Measurements from ENCODE around the gene MAP4K5. TPM values are rescaled to one million over a fixed set of nuclear protein-coding genes. Genes with fewer than 3 reads are reported as not detected.
A peak's percentile ranks its signal among the peaks of the same experiment; 100 is the strongest.

The MAP4K5 gene
- total RNA-seq, 2 donors from 2014 or later: 19.0 to 20.8 TPM

- no peaks in the 10 kb centered on the region for H3K9me3 Mint-ChIP-seq
- H3K4me1 Mint-ChIP-seq (ENCODE audit: low read depth): peaks cover 27% of the 10 kb centered on the region
- DNase-seq (no peak), ATAC-seq (replicated peaks in 1 of 2) (no peak)
- H3K27me3 Mint-ChIP-seq (ENCODE audit: low read depth): peaks cover 7% of the 10 kb centered on the region
- H3K27ac Mint-ChIP-seq: no peak overlapping the region
- peaks cover 0 to 1% of the 10 kb centered on the region in 2 donors for H3K36me3 Mint-ChIP-seq (ENCODE audit: insufficient read depth in 2 of 2)
- no peak overlapping the region for H3K4me3 Mint-ChIP-seq
Measured at GRCh38 chr14:50400461-50400860, 131.9 kb downstream of the MAP4K5 start.

- peaks cover 10% of the 10 kb centered on the region for H3K27me3 Mint-ChIP-seq (ENCODE audit: low read depth)
Measured at GRCh38 chr14:50399251-50400032, 132.9 kb downstream of the MAP4K5 start.

GRCh38 chr14:50398189-50398580, 134.2 kb downstream of the MAP4K5 start:
- no peak overlapping the region for H3K4me3 Mint-ChIP-seq

More at GRCh38 chr14:50399251-50400032, 132.9 kb downstream of the MAP4K5 start:
- Mint-ChIP-seq H3K27ac (no peak overlapping the region), H3K4me1 (ENCODE audit: low read depth) (peaks cover 27% of the 10 kb centered on the region), H3K36me3 (ENCODE audit: insufficient read depth in 2 of 2) (peaks cover 0 to 1% of the 10 kb centered on the region in 2 donors), H3K9me3 (no peaks in the 10 kb centered on the region), H3K4me3 (no peak overlapping the region)
- ATAC-seq (replicated peaks in 1 of 2) (no peak), DNase-seq (no peak)

DNA sequence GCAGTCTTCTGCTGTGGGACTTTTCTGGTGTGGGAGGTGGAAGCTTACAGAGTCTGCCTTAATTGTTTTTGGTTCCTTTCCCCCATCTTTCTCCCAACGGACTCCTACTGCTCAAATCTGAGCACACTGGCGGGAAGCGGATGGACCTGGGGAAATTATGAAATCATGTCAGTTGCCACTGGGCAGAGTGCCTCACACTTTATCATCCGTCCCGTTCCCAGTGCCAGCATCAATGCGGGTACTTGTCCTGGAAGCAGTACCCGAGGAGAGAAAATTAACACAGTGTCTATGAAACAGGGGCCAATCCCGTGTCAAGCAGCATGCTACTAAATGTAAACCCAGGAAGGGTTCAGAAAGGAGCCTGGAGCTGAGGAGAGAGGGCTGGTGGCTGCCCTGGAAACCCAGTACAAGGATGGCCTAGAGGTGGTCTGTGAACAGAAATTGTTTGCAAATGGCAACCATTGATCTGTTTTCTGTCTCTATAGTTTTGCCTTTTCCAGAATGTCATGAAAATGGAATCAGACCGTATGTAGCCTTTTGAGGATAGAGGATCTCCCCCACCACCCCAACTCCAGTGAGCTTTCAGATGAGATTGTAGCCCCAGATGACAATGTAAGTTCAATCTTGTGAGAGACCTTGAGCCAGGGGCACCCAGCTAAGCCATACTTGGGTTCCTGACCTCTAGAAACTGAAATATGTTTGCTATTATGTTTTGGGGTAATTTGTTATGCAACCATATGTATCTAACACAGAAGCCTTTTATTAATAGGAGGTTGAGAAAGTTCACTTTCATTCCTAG, 134.8 kb downstream of the MAP4K5 start:
- H3K4me1 Mint-ChIP-seq (ENCODE audit: low read depth): peaks cover 14% of the 10 kb centered on the region
- H3K27ac Mint-ChIP-seq: no peak overlapping the region
- no peaks in the 10 kb centered on the region for H3K9me3 Mint-ChIP-seq
- ATAC-seq (replicated peaks in 1 of 2) (no peak), DNase-seq (no peak)
- peak overlapping the region; percentile 54 to 72 for H3K4me3 Mint-ChIP-seq
- H3K36me3 Mint-ChIP-seq (ENCODE audit: insufficient read depth in 2 of 2): peaks cover 0 to 1% of the 10 kb centered on the region in 2 donors
- H3K27me3 Mint-ChIP-seq (ENCODE audit: low read depth): peaks cover 13% of the 10 kb centered on the region

More at GRCh38 chr14:50398189-50398580, 134.2 kb downstream of the MAP4K5 start:
- H3K9me3 Mint-ChIP-seq: no peaks in the 10 kb centered on the region
- peaks cover 13% of the 10 kb centered on the region for H3K27me3 Mint-ChIP-seq (ENCODE audit: low read depth)
- H3K27ac Mint-ChIP-seq: no peak overlapping the region
- ATAC-seq (replicated peaks in 1 of 2): no peak
- no peak for DNase-seq
- H3K4me1 Mint-ChIP-seq (ENCODE audit: low read depth): peaks cover 20% of the 10 kb centered on the region
- H3K36me3 Mint-ChIP-seq (ENCODE audit: insufficient read depth in 2 of 2): peaks cover 0 to 1% of the 10 kb centered on the region in 2 donors

GRCh38 chr14:50396631-50397389, 135.6 kb downstream of the MAP4K5 start, which contains the start of gene CDKL1:
CDKL1 (minus strand) TSS chr14:50396881; CDS start chr14:50395868, 1,013 bp downstream.
- Mint-ChIP-seq H3K4me1 (ENCODE audit: low read depth) (peaks cover 13% of the 10 kb centered on the region), H3K4me3 (peak within 1 kb of the TSS; percentile 80 to 84), H3K27ac (no peak within 1 kb of the TSS), H3K27me3 (ENCODE audit: low read depth) (peaks cover 13% of the 10 kb centered on the region), H3K36me3 (ENCODE audit: insufficient read depth in 2 of 2) (peaks cover 0 to 1% of the 10 kb centered on the region in 2 donors), H3K9me3 (no peaks in the 10 kb centered on the region)
- peak; percentile 82 to 88 for ATAC-seq (replicated peaks in 1 of 2)
- DNase-seq: peak; percentile 59 to 60

- H3K4me1 Mint-ChIP-seq (ENCODE audit: low read depth): peaks cover 13% of the 10 kb centered on the region
- H3K36me3 Mint-ChIP-seq (ENCODE audit: insufficient read depth in 2 of 2): peaks cover 0 to 1% of the 10 kb centered on the region in 2 donors
- ATAC-seq (replicated peaks in 1 of 2) (no peak), DNase-seq (no peak)
- no peak overlapping the region for H3K27ac Mint-ChIP-seq
- H3K27me3 Mint-ChIP-seq (ENCODE audit: low read depth): peaks cover 13% of the 10 kb centered on the region
- peak overlapping the region in 1 of 2 donors; percentile 80 for H3K4me3 Mint-ChIP-seq
- no peaks in the 10 kb centered on the region for H3K9me3 Mint-ChIP-seq
Measured at GRCh38 chr14:50395448-50395847, 136.9 kb downstream of the MAP4K5 start.

DNA sequence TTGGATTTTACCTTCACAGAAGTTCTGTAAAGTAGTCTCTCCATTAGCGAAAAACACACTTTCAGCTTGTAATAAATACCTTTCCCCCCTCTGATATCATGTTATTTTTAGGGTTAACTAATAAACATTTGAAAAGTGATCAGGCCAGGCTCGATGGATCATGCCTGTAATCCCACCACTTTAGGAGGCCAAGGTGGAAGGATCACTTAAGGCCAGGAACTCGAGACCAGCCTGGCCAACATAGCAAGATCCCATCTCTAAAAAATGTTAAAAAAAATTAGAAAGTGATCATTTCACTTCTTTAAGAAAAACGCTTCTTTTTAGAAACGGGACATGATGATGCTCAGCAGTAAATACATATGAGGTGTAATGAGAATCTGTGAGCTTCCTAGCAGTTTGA, 137.7 kb downstream of the MAP4K5 start:
- Mint-ChIP-seq H3K27me3 (ENCODE audit: low read depth) (peaks cover 13% of the 10 kb centered on the region), H3K27ac (no peak overlapping the region), H3K36me3 (ENCODE audit: insufficient read depth in 2 of 2) (peaks cover 0 to 1% of the 10 kb centered on the region in 2 donors), H3K9me3 (no peaks in the 10 kb centered on the region), H3K4me3 (no peak overlapping the region), H3K4me1 (ENCODE audit: low read depth) (peaks cover 13% of the 10 kb centered on the region)
- DNase-seq (no peak), ATAC-seq (replicated peaks in 1 of 2) (no peak)

- Mint-ChIP-seq H3K27me3 (ENCODE audit: low read depth) (peaks cover 6% of the 10 kb centered on the region), H3K27ac (no peak overlapping the region), H3K9me3 (no peaks in the 10 kb centered on the region), H3K4me3 (no peak overlapping the region), H3K36me3 (ENCODE audit: insufficient read depth in 2 of 2) (no peaks in the 10 kb centered on the region), H3K4me1 (ENCODE audit: low read depth) (no peaks in the 10 kb centered on the region)
- ATAC-seq (replicated peaks in 1 of 2): no peak
- no peak for DNase-seq
Measured at GRCh38 chr14:50389668-50390441, 142.5 kb downstream of the MAP4K5 start.

GRCh38 chr14:50388256-50388931, 144.0 kb downstream of the MAP4K5 start:
- H3K4me1 Mint-ChIP-seq (ENCODE audit: low read depth): no peaks in the 10 kb centered on the region
- H3K9me3 Mint-ChIP-seq: no peaks in the 10 kb centered on the region
- H3K27ac Mint-ChIP-seq: no peak overlapping the region
- no peak overlapping the region for H3K4me3 Mint-ChIP-seq
- DNase-seq: no peak
- H3K27me3 Mint-ChIP-seq (ENCODE audit: low read depth): no peaks in the 10 kb centered on the region
- H3K36me3 Mint-ChIP-seq (ENCODE audit: insufficient read depth in 2 of 2): no peaks in the 10 kb centered on the region
- ATAC-seq (replicated peaks in 1 of 2): no peak

- DNase-seq (no peak), ATAC-seq (replicated peaks in 1 of 2) (no peak)
- Mint-ChIP-seq H3K27me3 (ENCODE audit: low read depth) (no peaks in the 10 kb centered on the region), H3K4me1 (ENCODE audit: low read depth) (no peaks in the 10 kb centered on the region), H3K36me3 (ENCODE audit: insufficient read depth in 2 of 2) (no peaks in the 10 kb centered on the region), H3K27ac (no peak overlapping the region), H3K9me3 (no peaks in the 10 kb centered on the region), H3K4me3 (no peak overlapping the region)
Measured at GRCh38 chr14:50387548-50387947, 144.8 kb downstream of the MAP4K5 start.

DNA sequence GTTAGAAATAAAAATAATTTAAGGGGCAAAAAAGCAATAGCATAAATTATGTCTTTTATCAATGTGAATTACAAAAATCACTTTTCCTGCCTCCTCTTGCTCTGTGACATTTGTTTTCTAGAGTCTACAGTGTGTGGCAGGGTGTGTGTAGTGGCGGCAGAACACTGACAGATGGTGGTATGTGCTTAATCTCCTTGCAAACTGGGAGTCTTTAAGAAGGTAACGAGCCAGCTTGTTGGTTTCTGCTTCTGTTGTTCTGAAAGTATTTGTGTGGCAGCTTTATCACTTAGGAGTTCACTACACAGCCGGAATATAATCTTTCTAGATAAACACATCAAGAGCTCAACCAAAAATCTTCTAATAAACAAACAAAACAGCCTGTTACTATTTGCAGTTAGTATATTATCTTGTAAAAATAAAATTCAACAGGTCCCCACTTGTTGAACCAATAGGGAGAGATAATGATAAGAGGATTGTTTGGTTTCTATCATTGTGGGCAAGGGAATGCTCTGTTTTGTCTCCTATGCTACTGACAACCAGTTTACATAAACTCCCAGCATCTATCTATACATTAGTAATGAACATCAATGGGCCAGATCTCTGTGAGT, 148.6 kb downstream of the MAP4K5 start:
- Mint-ChIP-seq H3K4me3 (no peak overlapping the region), H3K27me3 (ENCODE audit: low read depth) (no peaks in the 10 kb centered on the region), H3K27ac (no peak overlapping the region), H3K9me3 (no peaks in the 10 kb centered on the region), H3K4me1 (ENCODE audit: low read depth) (no peaks in the 10 kb centered on the region), H3K36me3 (ENCODE audit: insufficient read depth in 2 of 2) (no peaks in the 10 kb centered on the region)
- DNase-seq (no peak), ATAC-seq (replicated peaks in 1 of 2) (no peak)
